22Rv1 (cell line): ENCODE results near the gene MYG1.

Experiments used
- CTCF ChIP-seq: fragments of 450-650 bp; IDR thresholded peaks from 2 replicates; pipeline ENCODE4 v1.5.1; 2017; ENCODE audit warnings: mild to moderate bottlenecking
- ZFX ChIP-seq: fragments of 450-650 bp; IDR thresholded peaks from 2 replicates; pipeline ENCODE4 v1.6.1; 2017; ENCODE audit warnings: antibody characterized with exemption, borderline replicate concordance

GRCh38 chr12:53290661-53291060 is 8.8 kb upstream of the MYG1 start:
- TF ChIP-seq CTCF (no peak), ZFX (no peak)
